HG03575 (cell line): ENCODE results near the gene BICDL2.

Experiments used
- ATAC-seq: cut with Tn5 transposase; IDR thresholded peaks from one replicate; pipeline ENCODE4 v1.9.1; 2021; ENCODE audit not compliant: unreplicated experiment, insufficient number of reproducible peaks, low FRiP score; ENCODE audit errors: extremely low read depth

BICDL2 gene

DNA sequence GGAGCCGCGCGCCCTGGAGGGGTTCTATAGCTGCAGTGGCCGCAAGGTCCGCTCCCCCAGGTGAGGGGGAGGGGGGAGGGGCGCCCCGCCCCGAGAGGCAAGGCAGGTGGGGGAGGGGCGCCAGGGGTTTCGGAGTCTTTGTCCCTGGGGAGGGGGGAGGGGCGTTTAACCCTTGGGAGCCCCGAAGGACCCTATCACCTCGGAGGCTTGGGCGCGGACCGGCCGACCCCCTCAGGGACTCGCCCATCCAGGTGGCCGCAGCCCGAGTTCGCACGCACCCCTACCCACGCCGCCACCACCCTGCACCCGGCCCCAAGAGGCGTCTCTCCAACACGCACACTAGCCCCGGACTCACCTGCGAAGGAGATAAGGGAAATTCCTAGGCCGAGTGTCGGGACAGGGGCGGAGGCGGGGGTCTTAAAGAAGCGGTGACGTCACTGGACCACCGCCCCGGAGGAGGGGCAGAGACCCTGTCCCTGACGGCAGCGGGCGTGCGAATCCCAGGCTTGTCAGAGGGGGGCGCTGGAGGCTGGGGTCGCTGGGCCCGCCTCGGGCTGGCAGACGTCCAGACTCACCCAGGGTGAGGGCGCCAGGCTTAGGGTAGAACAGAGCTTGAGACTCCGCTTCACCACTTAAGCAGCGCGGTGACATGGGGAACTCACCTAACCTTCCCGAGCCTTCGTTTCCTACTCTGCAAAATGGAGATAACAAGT lies 18.8 kb downstream of the BICDL2 start, which contains the start of gene CLDN6:
Gene CLDN6, minus strand, starts transcription at position 390 of the 713 bp plus-strand sequence. CDS start 2,162 bp downstream, outside the sequence.
- ATAC-seq: no peak

DNA sequence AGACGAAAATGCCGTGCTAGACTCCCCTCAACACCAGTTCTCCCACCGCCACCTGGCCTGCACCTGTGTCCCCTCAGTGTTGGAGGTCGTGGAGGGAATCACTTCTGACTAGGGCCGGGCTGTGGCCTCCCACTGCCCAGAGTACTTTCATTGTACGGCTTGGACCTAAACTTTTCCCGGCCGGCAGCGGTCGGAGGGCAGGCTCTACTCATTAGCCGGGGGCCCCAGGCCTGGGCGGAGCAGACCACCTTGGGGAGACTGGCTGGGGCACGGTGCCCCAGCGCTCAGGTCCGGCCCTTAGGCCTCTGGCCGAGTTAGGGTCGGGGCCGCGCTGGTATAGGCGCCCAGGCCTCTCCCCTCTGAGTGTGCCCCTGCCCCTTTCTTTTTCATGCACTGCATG lies 19.4 kb downstream of the BICDL2 start:
- ATAC-seq: no peak

DNA sequence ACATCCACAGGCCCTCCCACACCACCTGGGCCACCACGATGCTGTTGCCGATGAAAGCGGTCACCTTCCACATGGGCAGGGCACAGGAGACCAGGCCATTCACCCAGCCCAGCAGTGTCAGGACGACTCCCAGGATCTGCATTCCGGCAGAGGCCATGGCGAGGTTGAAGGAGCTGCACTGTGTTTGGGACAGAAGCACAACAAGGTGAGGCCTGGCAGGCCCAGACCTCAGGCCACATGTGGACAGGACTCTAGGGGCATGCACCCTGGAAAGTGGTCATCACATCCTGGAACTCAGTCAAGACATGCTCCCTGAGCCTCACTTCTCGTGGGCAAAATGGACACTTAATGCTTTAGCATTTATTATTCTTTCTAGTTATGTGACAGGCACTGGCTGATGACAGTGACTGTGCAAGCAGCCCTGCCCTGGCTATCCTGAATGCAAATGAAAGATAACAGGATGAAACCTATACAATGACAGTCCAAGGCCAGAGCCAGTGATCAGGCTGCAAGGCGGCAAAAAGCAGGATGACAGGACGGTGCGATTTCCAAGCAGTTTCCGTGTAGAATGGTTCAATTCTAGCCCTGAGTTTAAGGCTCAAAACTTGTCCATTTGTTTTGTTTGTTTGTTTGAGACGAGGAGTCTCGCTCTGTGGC lies 20.8 kb downstream of the BICDL2 start:
- ATAC-seq: no peak

DNA sequence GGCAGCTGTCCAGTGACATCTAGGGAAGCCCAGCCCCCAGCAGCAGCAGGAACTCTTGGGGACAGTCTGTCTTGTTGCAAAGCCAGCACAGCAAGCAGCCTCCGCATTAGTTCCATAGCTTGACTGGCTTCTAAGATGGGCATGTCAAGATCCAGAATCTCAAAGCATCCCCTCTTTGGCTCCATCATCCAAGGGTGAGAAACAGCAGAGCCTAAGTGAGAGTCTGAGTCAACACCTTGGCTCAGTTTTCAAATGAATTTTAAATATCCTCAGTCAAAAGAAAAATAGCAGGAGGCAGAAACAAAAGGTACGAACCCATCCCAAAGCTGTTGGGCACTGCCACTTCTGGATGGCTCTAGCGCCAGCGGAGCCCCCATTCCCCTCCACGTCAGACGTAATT lies 21.8 kb downstream of the BICDL2 start:
- no peak for ATAC-seq

DNA sequence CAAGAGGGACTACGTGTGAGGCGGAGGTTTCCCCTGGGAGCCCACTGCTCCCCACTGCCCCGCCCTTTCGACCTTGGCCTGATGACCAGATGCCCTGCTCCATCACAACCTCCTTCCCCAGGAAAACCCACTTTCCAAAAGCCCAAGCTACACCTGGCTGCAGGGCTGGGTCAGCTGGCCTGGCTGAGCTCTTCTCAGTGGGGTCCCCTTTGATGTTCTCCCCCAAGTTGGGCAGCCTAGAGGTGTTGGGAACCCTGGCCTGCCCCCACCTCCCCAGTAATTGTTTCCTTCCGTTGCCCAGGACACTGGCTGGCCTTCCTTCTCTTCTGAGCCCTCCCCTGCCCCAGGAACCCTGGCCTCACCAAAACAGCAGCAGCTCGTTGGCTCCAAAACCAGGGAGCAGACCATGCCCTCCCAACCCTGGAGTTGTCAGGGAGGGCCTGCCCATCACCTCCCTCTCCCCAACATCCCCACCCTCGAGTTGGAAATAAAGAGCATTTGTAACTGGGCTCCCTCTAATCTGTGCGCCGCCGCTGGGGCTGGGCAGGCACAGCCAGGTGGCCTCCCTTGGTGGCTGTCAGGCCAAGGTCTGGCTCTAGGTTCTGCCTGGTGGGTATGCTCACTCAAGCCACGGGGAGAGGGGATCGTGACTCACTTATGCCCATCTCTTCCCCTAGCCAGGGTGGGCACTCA lies 22.6 kb downstream of the BICDL2 start:
- ATAC-seq: no peak

DNA sequence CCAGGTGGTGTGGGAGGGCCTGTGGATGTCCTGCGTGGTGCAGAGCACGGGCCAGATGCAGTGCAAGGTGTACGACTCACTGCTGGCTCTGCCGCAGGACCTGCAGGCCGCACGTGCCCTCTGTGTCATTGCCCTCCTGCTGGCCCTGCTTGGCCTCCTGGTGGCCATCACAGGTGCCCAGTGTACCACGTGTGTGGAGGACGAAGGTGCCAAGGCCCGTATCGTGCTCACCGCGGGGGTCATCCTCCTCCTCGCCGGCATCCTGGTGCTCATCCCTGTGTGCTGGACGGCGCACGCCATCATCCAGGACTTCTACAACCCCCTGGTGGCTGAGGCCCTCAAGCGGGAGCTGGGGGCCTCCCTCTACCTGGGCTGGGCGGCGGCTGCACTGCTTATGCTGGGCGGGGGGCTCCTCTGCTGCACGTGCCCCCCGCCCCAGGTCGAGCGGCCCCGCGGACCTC lies 23.2 kb downstream of the BICDL2 start:
- ATAC-seq: no peak

DNA sequence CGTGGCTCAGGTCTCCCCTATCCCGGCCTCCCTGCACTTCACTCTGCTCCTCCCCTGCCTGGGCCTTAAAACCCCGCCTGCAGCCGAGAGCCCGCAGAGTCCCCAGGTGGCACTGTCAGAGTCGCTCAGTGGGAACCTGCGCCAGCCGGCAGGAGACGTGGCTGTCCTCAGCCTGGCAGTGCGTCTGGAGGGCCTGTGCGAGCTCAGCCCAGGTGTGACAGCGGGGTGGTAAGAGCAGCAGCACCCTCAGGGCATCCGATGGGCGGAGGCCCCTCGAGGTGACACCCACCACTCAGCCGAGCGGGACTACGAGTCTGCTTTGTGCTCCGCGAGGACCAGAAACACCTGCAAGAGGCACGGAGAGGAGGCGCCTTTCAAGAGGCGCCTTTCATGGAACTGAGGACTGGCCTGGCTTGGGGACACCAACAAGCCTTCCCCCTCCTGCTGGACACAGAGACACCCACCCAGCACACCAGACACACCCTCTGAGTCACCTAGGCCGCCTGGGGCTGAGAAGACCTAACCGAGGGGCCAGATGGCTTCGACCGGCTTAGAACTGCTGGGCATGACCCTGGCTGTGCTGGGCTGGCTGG lies 23.8 kb downstream of the BICDL2 start, which contains the start of gene CLDN9:
Gene CLDN9, plus strand, starts transcription at position 96 of the 593 bp plus-strand sequence. Its CDS starts 440 bp downstream, at position 536.
- no peak for ATAC-seq

DNA sequence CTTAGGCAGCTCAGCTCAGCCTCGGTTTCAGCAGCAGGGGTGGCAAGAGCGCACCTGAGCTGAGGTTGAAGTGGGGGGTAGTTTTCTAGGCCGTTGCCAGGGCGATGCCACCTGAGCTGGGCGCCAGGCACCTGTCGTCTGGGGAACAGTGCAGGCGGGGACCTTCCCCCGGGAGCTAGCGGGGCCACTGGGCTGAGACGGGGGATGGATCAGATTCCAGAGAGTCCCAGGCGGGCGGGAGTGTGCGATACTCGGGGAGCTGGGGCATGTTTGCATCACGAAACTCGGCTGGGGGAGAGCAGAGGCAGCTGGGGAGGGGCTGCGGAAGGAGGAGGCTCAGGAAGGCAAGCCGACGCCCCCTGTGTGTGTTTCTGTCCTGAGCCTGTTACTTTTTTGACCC lies 24.5 kb downstream of the BICDL2 start:
- ATAC-seq: no peak

DNA sequence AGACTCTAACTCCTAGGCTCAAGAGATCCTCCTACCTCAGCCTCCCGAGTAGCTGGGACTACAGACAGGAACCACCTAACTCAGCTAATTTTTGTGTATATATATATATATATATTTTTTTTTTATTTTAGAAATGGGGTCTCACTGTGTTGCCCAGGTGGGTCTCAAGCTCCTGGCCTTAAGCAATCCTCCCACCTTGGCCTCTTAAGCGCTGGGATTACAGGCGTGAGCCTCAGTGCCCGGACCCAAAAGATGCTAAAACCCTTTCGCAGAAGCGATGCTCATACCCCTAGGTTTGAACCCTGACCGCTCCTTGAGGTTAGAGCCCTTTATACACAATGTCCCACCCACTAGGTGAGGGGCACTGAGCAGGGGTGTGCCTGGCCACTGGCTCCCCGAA lies 26.2 kb downstream of the BICDL2 start:
- no peak for ATAC-seq

DNA sequence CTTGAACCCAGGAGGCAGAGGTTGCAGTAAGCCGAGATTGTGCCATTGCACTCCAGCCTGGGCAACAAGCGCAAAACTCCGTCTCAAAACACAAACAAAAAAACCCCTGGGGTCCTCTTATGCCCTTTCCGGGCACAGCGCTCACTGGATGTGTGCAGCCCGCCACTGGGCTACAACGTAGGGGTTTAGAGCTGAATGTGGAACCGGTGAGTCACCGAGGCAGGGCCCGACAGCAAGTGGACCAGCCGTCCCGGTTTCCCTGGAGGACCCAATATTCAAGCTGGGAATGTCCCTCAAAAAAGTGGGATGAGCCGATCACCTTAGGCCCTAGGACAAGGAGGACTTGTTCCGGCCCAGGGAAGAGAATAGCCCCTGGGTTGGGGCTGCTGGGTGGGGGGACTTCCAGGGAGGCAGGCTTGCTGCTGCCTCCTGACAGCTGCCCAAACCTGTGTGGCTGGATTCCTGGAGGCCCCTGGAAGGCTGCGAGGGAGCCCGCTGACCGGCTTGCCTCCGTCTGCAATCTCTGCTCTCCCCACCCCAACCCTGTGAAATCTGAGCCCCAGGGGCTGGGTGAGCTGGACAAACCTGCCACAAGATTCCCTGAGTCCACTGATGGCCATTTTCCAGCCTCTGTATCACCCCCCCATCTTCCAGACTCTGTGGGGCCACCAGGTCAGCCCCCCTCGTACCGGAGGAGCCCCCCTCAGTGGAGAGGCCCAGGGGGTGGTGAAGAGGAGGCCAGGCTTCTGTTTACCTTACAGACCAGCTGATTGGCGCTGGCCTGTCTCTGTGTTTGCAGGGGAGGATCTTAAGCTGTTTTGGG lies 27.0 kb downstream of the BICDL2 start:
- no peak for ATAC-seq

DNA sequence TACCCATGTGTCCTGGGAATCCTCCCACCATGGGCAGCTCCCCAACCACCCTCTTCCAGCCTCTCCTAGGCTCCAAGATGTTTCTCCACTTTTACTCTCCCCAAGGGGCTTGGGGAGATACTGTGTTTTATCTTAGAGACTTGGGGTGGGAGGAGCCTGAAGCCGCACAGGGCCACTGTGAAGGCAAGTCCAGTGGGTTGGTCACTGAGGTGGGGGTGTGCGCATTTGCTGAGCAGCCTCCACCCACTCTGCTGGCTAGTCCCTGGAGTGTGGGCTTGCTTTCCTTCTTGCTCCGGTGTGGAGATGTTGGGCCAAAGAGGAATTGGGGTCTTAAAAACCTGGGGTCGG lies 28.1 kb downstream of the BICDL2 start:
- no peak for ATAC-seq

DNA sequence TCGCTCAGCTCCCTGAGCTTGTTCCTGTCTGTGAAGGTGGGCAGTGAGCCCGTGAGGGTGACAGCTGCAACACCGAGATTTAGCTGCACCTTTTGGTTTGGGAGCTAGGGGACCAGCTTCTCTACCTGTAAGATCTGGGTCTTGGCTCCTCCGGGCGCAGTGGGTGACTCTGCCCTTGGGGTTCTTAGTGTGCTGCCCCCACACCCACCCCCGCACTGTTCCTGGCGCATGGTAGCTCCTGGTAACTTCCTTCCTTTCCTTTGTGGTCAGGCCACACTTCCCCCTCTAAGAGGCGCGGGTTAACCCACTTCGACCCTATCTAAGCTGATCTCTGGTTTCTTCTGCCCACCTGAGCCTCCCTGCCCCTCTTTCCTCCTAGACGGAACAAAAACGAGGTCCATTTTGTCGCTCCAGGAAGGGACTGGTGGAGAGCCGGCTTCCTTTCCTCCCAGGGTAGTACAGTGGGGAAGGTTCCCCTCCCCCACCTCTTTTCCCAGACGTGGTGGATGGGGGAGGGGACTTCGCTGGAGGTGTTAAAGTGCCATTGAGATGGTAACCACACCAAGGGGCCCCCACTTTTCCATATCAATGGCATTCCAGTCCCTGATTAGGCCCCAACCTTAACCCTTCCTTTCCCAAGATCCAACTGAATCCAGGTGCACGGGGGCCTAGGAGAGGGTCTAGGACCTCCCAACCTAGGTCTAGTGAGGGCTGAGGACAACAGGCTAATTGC lies 28.6 kb downstream of the BICDL2 start:
- ATAC-seq: no peak

DNA sequence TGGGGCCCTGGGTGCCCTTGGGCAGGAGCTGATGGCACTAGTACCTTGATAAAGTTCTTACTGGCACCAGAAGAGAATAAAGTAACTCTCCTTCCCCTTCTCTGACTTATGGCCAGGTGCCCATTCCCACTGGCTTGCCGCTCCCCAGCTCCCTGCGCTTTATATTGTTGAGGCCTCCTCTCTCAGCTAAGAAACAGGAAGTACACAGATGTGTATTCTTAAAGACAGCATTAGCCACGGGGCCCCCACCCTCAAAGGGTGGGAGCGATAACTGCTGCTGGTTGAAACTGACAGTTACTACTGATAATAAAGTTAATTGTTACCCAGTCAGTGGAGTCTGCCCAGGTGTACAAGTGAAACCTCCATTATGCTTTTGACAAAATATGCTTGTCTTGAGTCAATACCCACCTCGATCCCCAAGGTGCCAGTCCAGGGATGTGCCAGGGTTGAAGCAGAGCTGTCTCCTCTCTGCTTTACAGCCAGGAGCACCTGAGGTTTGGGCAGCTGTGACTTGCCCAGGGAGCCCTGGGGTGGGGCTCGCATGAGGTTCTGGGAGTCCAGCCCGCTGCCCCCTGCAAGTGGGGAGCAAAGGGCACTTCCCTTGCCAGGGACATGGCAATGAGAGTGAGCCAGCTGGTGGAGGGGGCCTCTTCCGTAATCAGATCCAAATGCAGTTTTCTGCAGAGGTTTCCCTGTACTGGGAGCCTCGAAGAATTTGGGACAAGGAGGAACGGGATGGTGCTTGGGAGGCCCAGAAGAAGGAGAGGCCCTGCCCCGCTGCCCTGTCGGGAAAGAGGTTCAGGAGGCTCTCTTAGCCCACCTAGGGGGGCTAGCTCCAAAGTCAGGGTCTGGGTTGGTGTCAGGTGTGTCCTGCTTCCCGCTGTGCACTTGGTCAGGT lies 29.4 kb downstream of the BICDL2 start:
- ATAC-seq: no peak

DNA sequence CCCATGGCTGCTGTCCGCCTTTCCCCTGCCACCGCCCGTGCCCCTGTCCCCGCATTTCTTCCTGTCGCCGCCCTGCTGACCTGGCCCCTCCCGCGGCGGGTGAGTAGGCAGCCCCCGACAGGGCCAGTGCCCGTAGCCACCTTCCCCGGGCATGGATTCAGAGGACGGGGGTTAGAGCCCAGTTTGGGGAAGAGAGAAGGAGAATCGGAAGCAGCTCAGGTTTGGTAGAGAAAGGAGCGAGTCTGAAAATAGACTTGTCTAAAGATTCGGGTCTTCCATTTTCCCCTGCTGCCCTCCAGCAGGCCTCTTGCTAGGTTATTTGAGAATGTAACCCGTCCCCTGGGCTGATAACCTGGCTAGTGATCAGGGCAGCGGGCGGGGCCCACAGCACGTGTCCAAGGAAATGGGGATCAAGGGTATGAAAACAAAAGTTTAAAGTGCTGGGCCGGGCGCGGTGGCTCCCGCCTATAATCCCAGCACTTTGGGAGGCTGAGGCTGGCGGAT lies 31.9 kb downstream of the BICDL2 start:
- ATAC-seq: no peak

DNA sequence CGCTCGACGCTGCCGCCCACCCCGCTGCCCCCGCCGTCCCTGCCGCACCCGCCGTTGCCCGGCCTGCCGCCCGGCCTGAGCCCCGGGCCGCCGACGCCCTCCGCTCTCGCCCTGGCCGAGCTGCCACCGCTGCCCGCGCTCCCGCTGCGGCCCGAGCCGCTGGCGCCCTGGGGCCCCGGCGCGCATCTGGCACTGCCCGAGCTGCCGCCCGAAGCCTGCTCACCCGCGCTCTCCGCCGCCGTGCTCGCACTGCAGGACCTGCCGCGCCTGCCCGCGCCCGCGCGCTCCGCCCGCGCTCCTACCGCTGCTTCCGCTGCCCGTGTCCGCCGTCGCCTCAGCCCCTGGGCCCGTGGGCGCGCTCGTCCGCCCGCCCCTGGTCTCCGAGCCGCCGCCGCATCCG lies 32.4 kb downstream of the BICDL2 start:
- ATAC-seq: no peak

DNA sequence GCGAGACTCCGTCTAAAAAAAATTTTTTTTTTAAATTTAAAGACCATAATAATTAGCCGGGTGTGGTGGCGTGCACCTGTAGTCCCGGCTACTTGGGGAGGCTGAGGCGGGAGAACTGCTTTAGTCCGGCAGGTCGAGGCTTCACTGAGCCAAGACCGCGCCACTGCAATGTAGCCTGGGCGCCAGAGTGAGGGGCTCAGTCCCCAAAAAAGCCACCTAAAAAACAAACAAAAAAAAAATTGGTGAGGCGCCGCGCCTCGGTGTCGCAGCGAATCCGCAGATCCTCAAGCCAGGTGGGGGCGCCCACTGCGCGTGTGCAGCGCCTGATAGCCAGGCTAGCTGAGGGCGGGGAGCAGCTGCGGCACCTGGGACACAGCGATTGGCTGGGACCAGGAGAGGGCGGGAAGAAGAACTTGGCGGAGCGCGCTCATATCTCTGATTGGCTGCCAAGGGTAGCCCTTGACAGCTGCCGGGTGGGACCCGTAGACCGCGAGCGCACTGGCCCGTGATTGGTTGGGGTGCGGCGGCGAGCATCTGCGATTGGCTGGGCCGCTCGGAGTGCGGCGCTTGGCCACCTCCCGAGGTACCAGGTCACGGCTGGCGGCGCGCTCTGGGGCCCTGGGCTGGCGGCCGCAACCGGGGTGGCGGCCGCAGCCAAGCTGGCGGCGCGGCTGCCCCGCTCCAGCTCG lies 33.0 kb downstream of the BICDL2 start:
- ATAC-seq: peak; percentile 94

DNA sequence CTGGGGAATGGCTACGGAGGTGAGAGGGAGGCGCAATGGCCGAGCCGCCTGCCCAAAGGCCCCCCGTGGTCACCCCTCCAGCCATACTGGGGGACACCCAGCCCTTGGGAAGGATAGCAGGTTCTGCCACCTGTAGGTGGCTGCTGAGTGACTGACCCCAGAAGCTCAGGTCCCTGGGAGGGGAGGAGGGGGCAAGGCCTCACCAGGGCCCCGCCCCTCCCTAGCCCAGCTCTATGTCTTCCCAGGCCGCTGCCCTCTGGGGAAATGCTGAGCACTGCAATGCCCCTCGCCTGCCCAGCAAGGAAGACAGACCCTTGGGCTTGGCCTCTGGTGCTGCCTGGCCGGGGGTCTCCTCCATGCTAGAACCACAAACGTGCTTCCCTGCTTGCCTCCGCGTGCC lies 35.4 kb downstream of the BICDL2 start:
- no peak for ATAC-seq
